Endothelial cell of umbilical vein (primary cell): ENCODE measurements around the gene SPATA7. TPM values are rescaled to one million over a fixed set of nuclear protein-coding genes. Genes with fewer than 3 reads are reported as not detected.

Experiments
- BruUV-seq: library from RNA; stranded (reverse); fragments of 400-500 nt; replicated peaks from 2 replicates; lab custom pipeline; 2021; lab: Mats Ljungman, UMichigan
- CTCF ChIA-PET: fragments of 300-600, 350-600 bp; sonication (Branson Sonifier 250); formaldehyde crosslinking; loops from one replicate; lab custom pipeline; 2021; ENCODE audit warnings: antibody characterized with exemption, inconsistent platforms; lab: Charles Lee
- POLR2A ChIA-PET: fragments of 300-600, 350-600 bp; sonication (Branson Sonifier 250); formaldehyde crosslinking; loops from one replicate; lab custom pipeline; 2021; ENCODE audit warnings: antibody characterized with exemption, inconsistent platforms; lab: Charles Lee
- DNase-seq: peaks from one replicate; pipeline ENCODE4 v3.0.0-alpha.2; 2011; ENCODE audit warnings: low read depth, low spot score
- FAIRE-seq: peaks from 2 replicates; lab custom pipeline; 2011; peaks lifted over from hg19 to GRCh38; lab: Jason Lieb, UNC
- H2AFZ ChIP-seq: 2 replicates; pipeline ENCODE4 v1.6.0; 2012; ENCODE audit warnings: low read depth, low read length, control low read depth, inconsistent platforms
- H3K27ac ChIP-seq: 2 replicates; pipeline ENCODE4 v1.5.1; 2011; ENCODE audit warnings: low read depth, mild to moderate bottlenecking, control low read depth, low read length, moderate library complexity; ENCODE audit not compliant: insufficient read depth
- H3K27me3 ChIP-seq, 2 experiments: 2 replicates each; pipeline versions ENCODE4 v1.6.0 to v1.6.1; 2011; ENCODE audit warnings: low read length in 2 of 2, mixed read lengths in 1 of 2; ENCODE audit not compliant: control insufficient read depth in 2 of 2, insufficient read depth in 2 of 2
- H3K36me3 ChIP-seq, 2 experiments: 2 replicates in 1 of 2; 3 replicates in 1 of 2; pipeline ENCODE4 v1.5.1; 2011; ENCODE audit warnings: low read length in 2 of 2, mild to moderate bottlenecking in 1 of 2, moderate library complexity in 1 of 2; ENCODE audit not compliant: control insufficient read depth in 2 of 2, insufficient read depth in 2 of 2; ENCODE audit errors: extremely low read depth in 1 of 2
- H3K4me1 ChIP-seq: 3 replicates; pipeline ENCODE4 v1.5.1; 2011; ENCODE audit warnings: mild to moderate bottlenecking, low read length; ENCODE audit not compliant: control insufficient read depth, insufficient read depth; ENCODE audit errors: extremely low read depth
- H3K4me2 ChIP-seq: 2 replicates; pipeline ENCODE4 v1.6.1; 2011; ENCODE audit warnings: low read length, control low read depth, mixed read lengths; ENCODE audit not compliant: insufficient read depth
- H3K4me3 ChIP-seq, 3 experiments: fragments of 200-600 bp in 1 of 3; sonication (generic), shearing (Covaris generic) in 1 of 3; replicated peaks in 1 of 3; 2 replicates each; pipeline ENCODE4 v1.5.1; 2011 to 2016; ENCODE audit warnings: control low read depth in 3 of 3, low read length in 3 of 3, mild to moderate bottlenecking in 2 of 3, inconsistent platforms in 1 of 3, low read depth in 1 of 3, moderate library complexity in 1 of 3; ENCODE audit not compliant: insufficient read depth in 1 of 3
- H3K79me2 ChIP-seq: 2 replicates; pipeline ENCODE4 v1.6.0; 2012; ENCODE audit warnings: low read length, inconsistent platforms; ENCODE audit not compliant: control insufficient read depth, insufficient read depth
- H3K9ac ChIP-seq: replicated peaks from 2 replicates; pipeline ENCODE3; 2011; ENCODE audit warnings: low read length, control low read depth; ENCODE audit not compliant: insufficient read depth; ENCODE audit errors: extremely low read depth
- H3K9me1 ChIP-seq: replicated peaks from 3 replicates; pipeline ENCODE4 v1.6.0; 2011; ENCODE audit warnings: mild to moderate bottlenecking, low read length; ENCODE audit not compliant: control insufficient read depth, insufficient read depth; ENCODE audit errors: extremely low read depth
- H3K9me3 ChIP-seq: replicated peaks from 2 replicates; pipeline ENCODE4 v1.5.1; 2012; ENCODE audit warnings: low read length, inconsistent platforms; ENCODE audit not compliant: control insufficient read depth, insufficient read depth
- H4K20me1 ChIP-seq: replicated peaks from 2 replicates; pipeline ENCODE3; 2011; ENCODE audit warnings: mild to moderate bottlenecking, low read length; ENCODE audit not compliant: control insufficient read depth, insufficient read depth; ENCODE audit errors: extremely low read depth
- CTCF ChIP-seq, 2 donors: IDR thresholded peaks; 1 replicate in 1 of 2; 2 replicates in 1 of 2; pipeline ENCODE4 v1.5.1; 2011; ENCODE audit warnings: low read length in 2 of 2, mild to moderate bottlenecking in 2 of 2, moderate library complexity in 2 of 2, control low read depth in 1 of 2, inconsistent platforms in 1 of 2, low read depth in 1 of 2; ENCODE audit not compliant: insufficient read depth in 1 of 2; ENCODE audit errors: extremely low read depth in 1 of 2
- EZH2 ChIP-seq: IDR thresholded peaks from 2 replicates; pipeline ENCODE4 v1.6.1; 2012; ENCODE audit warnings: borderline replicate concordance, low read depth, mild to moderate bottlenecking, moderate library complexity, low read length, inconsistent platforms; ENCODE audit not compliant: severe bottlenecking
- FOS ChIP-seq: IDR thresholded peaks from 2 replicates; pipeline ENCODE4 v1.6.1; 2011; ENCODE audit warnings: mild to moderate bottlenecking, low read length, moderate library complexity, borderline replicate concordance; ENCODE audit not compliant: insufficient read depth
- GATA2 ChIP-seq: IDR thresholded peaks from 2 replicates; pipeline ENCODE4 v1.7.0; 2011; ENCODE audit warnings: low read depth, mild to moderate bottlenecking, moderate library complexity, mixed read lengths, low read length; ENCODE audit not compliant: insufficient read length, insufficient read depth
- JUN ChIP-seq: IDR thresholded peaks from 2 replicates; pipeline ENCODE4 v1.6.1; 2011; ENCODE audit warnings: borderline replicate concordance, low read depth; ENCODE audit not compliant: insufficient read length, insufficient read depth
- MAX ChIP-seq: IDR thresholded peaks from 2 replicates; pipeline ENCODE4 v1.6.1; 2011; ENCODE audit not compliant: insufficient read depth, insufficient read length
- MYC ChIP-seq: IDR thresholded peaks from one replicate; pipeline ENCODE4 v1.6.1; 2011; ENCODE audit warnings: mild to moderate bottlenecking, low read depth, low read length
- POLR2A ChIP-seq: IDR thresholded peaks from 2 replicates; pipeline ENCODE4 v1.6.1; 2012; ENCODE audit warnings: low read depth, mild to moderate bottlenecking, control low read depth, low read length
- POLR2AphosphoS5 ChIP-seq: IDR thresholded peaks from 2 replicates; pipeline ENCODE4 v1.6.1; 2012; ENCODE audit warnings: low read depth, mild to moderate bottlenecking, control low read depth, low read length, moderate library complexity; ENCODE audit not compliant: insufficient read depth
- dilution Hi-C: fragments of 300-500 bp; cut with MboI; formaldehyde crosslinking; loops from one replicate; pipeline ENCODE4 v1.15.0; 2019; ENCODE audit warnings: low sequenced_read_pairs; ENCODE audit not compliant: extremely low pct_ligation_motif_present
- intact Hi-C: fragments of 100-400 bp; cut with micrococcal nuclease; formaldehyde crosslinking; loops from one replicate; pipeline ENCODE4 v1.10.0; 2022
- polyA plus RNA-seq, 4 experiments: library from polyadenylated mRNA; depleted of rRNA in 3 of 4; stranded (reverse) in 3 of 4; unstranded in 1 of 4; fragments of >200 nt; gene quantifications; 2 replicates each; pipeline versions ENCODE4 v1.2.1 to v1.2.3, GENCODE V29; 2011 to 2012; ENCODE audit warnings: missing spikeins in 1 of 4
- total RNA-seq: library from RNA; stranded (reverse); gene quantifications from 2 replicates; pipeline ENCODE4 v1.2.3, GENCODE V29; 2021

The SPATA7 gene
- total and polyA plus RNA-seq, 2 donors (not counting 3 experiments of a cell fraction or from before 2014, with no cell fraction given) = 4.0 to 9.7 TPM

- CTCF ChIA-PET = interaction anchor here (1.2 kb wide), 1 partner anchor 135 kb away, joined by 3 read pairs; no protein-coding TSS in a partner anchor
- Histone ChIP-seq H3K4me1 (no peaks in the 10 kb centered on the region), H3K9ac (no peak overlapping the region), H3K9me1 (no peaks in the 10 kb centered on the region), H4K20me1 (no peaks in the 10 kb centered on the region), H3K36me3 (no peaks in the 10 kb centered on the region), H3K27me3 (no peaks in the 10 kb centered on the region), H2AFZ (no peak overlapping the region), H3K79me2 (no peaks in the 10 kb centered on the region), H3K27ac (no peak overlapping the region), H3K4me2 (no peak overlapping the region), H3K9me3 (no peaks in the 10 kb centered on the region), H3K4me3 (no peak overlapping the region)
- BruUV-seq = no TSS peak
- intact Hi-C loops (no loop called here), dilution Hi-C loops (no loop called here)
- FAIRE-seq (no peak), DNase-seq (no peak)
- POLR2A ChIA-PET = no interaction called here
- TF ChIP-seq FOS = no peak
- TF ChIP-seq POLR2AphosphoS5 = no peak
- no peak for TF ChIP-seq CTCF (IDR thresholded peaks at IDR 0.05; ENCODE audit: extremely low read depth in 1 of 2, insufficient read depth in 1 of 2, low read depth in 1 of 2, low read length in 2 of 2)
- TF ChIP-seq GATA2 = no peak
- no peak for TF ChIP-seq MAX
- no peak for TF ChIP-seq EZH2
- no peak for TF ChIP-seq JUN
- no peak for TF ChIP-seq MYC
- TF ChIP-seq POLR2A = no peak
These were observed 39.1 kb downstream of the SPATA7 start for GRCh38 chr14:88424573-88424972.
